HG02840 (cell line): ENCODE results near the gene HIVEP3.
A peak's percentile ranks its signal among the peaks of the same experiment; 100 is the strongest.

Source experiments
- ATAC-seq: cut with Tn5 transposase; IDR thresholded peaks from one replicate; pipeline ENCODE4 v1.9.1; 2021; ENCODE audit warnings: mild to moderate bottlenecking, moderate library complexity, moderate number of reproducible peaks; ENCODE audit not compliant: unreplicated experiment, low FRiP score

HIVEP3 gene

DNA sequence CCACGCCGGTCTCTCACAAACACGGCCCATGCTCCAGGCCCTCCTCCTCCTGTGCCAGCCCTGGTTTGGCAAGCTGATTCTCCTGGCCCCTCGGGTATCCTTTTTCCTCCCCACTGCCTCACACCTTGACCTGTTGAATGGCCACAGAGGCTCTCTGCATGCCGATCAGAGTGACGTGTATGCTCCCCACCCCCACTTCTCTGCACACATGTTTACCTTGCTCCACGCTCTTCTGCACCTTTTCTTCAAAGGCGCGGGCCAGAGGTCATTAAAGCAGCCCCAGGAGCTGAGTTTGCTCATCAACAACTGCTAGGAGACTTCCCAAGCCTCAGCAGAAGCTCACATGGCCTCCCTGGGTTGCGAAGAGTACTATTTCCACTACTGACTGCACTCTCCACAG, 295.0 kb downstream of the HIVEP3 start:
- no peak for ATAC-seq

DNA sequence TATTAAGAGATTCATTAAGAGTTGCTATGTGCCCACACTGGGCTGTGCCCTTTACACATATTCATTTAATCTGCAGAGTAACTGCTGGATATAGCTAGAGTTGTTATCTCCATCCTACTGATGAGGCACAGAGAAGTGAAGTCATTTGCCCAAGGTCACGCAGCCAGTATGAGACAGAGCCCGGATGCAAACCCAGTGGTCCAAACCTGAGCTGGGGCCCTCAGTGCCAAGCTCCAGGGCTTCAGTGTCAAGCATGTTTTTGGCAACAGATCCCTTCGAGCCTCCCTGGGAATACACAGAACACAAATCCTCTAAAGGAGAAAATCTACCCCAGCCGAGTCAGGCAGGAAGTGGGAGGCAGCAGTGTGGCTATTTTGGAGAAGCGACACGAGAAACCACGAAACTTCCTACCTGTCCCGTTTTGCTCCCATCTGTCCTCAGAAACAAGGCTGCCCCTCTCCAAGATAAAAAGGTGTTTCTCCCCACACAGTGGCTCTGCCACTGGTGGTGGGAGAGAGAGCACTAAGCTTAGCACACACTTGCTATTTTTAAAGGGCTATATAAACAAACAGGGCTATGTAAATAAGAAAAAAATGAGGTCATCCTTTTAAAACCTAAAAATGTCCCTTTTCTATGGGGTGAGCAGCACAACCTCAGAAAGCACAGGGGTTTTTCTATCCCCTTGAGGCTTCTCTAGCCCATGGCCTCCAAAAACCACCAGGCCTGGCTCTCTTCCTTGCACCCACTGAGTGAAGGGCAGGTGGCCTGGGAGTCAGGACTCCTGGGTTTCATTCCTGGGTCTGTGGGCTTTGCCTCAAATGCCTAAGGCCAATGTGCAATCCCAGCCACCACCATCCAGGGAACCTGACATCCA, 295.6 kb downstream of the HIVEP3 start:
- peak; percentile 69 for ATAC-seq

DNA sequence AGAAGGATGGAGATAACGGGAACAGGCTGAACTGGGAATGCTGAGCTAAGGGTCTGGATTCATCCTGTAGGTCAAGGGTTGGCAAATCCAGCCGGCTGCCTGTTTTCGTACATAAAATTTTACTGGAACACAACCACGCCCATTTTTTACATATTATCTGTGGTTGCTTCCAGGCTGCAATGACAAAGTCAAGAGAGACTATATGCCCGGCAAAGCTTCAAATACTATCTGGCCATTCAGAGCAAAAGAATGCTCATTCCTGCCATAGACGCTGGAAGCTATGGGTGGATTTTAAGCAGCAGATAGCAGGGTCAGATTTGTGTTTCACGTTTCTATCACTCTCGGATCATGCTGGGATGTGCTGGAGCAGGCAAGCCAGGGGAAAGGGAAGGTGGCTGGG, 296.3 kb downstream of the HIVEP3 start:
- ATAC-seq, result no peak

DNA sequence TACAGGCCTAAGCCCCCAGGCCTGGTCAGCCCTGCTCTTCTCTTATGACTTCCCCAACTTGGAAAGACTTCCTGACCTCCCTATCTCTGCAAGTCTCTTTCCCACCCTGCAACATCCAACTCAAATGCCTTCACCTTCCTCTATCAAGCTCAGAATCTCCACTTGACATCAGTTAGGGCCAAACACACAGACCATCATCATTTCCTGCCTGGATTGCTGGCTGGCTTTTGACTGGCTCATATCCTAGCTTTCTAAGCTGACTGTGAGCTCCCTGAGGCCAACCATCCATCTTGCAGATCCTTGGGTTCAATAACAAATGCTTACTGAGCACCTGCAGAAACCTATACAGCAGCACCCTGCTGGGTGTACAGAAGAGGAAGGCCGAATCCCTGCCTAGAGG, 296.9 kb downstream of the HIVEP3 start:
- no peak for ATAC-seq

DNA sequence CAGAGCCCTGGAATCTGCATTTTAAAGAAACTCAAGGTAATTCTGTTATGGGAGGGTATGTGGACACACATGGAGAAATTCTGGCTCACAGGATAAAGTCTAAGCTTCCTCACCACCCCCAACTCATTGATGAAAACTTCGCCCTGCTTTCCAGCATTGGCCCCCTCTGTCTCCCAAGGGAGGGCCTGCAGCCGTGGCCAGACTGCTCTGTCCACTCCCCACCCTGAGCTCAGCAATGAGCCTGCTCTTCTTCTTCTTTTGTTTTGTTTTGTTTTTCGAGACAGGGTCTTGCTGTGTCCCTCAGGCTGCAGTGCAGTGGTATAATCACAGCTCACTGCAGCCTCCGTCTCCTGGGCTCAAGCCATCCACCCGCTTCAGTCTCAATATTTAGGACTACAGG, 297.5 kb downstream of the HIVEP3 start:
- ATAC-seq, result no peak

DNA sequence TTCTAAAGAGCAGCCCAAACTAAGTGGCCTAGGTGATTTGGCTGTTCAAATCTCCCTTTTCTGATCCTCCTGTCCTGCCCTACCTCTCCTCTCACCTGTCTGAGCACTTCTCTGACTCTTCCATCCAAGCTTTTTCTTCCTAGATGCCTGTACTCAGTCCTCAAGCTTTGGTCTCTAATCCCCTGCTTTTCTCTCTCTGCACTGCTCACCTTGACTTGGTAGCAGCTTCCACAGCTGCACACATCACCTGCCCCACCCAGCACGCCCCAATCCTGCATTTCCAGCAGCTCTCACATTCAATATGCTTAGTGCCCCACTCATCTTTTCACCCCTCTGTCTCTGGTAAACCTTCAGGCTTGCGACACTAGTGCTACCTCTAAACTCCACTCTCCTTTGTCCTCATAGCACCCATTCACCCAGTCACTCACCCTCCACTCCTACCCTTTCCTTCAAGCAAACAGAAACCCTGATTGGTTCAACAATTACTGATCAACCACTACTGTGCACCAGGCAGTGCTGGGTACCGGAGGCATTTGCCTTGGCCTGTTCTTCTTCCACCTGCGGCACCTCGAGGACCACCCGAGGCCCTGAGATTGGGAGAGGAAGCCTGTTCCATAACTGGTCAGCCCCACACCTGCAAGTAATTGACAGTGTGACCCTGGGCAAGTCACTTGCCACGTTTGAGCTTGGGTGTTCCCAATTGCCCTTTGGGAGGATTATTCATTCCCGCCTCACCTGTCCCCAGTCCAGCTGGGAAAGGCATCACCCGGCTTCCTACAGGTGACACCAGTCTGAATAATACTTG, 298.2 kb downstream of the HIVEP3 start:
- ATAC-seq, result no peak

DNA sequence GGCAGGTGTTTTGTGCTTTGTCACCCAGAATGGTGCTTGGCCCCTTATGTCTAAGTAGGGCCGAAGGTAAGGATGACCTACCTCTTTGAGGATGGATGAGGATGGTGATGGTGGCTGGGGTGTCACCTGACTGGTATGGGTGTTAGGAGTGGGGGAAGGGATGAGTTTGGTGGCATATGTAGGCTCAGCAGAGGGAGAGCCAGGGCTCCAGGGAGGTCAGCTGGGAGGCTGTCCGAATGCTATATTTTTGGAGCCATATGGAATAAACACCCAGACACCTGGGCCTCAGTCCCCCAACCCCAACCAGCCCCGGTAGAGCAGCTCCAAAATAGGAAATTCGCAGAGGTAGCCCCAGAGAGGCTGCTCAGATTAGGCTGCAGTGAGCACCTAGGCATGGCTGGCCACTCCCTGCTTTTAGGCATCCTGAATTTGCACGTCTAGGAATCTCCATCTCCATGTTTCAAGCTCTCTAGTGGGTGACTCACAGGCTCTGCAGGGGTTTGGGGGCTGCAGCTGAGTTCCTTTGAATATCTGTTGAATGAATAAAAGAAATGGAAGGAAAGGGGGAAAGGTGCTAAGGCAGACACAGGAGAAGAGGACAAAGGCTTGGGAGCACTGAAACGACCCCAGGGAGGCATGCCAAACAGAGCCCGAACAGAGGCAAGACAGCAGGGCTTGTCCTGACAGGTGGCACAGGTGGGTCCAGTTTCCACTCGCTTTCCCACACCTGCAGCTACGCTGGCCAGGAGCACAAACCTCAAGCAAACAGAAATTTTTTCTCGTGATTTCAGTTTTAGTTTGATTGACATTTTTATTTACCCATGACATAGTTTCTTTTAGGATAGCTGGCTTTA, 299.0 kb downstream of the HIVEP3 start:
- ATAC-seq, result no peak

DNA sequence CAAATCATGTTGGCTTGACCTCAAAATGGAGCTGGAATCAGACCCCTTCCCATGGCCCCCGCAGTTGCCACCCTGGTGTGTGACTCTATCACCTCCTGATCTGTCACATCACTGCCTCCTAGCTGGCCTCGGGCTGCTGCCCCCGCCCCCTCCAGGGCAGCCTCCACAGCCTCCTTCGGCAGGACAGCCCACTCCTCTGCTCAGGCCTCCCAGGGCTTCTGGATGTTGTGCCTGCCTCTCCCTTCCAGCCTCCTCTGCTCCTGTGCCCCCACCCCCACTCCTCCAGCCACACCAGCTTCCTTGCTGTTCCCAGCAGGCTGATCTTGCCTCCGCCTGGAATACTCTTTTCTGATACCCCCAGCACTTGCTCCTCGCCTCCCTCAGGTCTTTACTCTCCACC, 299.9 kb downstream of the HIVEP3 start:
- no peak for ATAC-seq

DNA sequence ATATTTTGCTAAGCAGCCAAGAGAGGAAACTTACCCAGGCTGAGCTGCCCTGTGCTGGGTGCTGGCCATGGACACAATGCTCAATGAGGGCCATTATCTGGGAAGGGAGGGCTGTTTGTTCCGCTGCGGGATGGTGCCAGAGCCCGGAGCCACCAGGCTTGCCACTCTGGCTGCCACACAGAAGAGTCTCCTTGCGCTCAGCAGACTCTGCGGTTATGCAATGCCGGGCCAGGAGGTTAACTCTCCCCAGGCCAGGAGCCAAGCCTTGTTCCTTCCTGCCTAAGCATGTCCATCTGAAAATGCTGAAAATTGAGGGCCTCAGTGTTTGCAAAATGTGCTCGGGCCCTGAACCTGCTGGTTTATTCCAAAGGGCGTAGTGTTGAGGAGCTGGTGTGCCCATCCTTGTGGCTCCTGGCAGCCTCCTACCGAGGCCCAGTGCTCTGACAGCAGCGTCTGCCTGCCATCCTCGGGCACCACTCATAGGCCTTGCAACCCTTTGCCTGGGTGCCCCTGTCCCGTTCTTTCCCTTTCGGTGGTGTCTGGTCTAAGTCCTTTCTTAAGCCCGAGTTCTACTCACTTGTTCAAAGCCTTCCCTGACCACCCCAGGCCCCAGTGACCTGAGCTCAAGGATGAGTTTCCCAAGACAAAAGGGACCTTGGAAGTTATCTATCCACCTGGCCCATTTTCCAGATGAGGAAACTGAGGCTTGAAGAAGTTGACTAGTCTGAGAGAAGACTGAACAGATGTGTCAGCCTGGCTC, 300.5 kb downstream of the HIVEP3 start:
- ATAC-seq, result no peak

DNA sequence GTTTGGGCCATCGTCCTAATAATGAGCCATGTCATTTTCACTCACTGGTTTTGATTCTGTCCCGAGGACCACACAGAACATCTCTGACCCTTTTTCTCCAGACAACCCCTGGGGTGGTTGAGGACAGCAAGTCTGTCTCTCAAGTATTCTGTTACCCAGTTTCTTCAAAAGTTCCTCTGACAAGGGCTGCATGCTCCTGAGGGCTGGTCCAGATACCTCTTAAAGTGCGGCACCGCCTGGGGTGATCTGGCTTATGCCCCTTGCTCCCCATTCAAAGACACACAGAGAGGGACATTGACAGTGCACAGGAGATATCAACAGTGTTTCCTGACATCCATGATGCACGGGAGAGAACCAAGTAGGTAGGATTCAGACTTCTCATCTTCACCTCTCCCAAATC, 301.4 kb downstream of the HIVEP3 start:
- ATAC-seq, result no peak

DNA sequence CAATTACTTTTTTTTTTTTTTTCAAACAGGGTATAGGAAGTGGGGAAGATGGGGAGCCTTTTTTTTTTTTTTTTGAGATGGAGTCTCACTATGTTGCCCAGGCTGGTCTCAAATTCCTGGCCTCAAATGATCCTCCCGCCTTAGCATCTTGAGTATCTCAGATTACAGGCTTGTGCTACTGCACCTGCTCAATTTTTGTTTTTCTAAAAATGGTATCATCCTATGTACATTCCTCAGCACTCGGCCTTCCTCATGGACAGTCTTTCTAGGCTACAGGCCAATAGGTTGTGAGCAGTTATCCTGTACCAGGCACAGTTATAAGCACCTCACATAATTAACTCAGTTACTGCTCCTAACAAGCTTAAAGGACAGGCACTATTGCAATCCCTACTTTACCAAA, 302.2 kb downstream of the HIVEP3 start:
- ATAC-seq, result no peak

DNA sequence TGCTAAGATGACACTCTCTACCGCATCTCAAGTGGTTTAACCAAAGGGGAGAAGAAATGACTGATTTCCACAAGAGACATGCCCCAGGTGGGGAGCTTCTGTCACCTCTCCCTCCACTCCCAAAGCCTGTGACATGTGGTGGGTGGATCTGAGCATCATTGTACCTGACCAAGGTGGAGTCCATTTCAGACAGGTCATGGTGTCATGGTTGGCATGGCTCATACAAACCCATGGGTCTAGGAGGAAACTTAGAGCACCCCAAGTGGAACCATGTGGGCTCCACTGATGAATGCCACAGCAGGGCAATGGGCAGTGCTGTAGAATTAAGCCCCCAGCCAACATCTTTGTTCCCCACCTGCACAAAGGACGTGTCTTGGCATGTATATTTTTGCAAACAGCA, 302.7 kb downstream of the HIVEP3 start:
- ATAC-seq, result no peak

DNA sequence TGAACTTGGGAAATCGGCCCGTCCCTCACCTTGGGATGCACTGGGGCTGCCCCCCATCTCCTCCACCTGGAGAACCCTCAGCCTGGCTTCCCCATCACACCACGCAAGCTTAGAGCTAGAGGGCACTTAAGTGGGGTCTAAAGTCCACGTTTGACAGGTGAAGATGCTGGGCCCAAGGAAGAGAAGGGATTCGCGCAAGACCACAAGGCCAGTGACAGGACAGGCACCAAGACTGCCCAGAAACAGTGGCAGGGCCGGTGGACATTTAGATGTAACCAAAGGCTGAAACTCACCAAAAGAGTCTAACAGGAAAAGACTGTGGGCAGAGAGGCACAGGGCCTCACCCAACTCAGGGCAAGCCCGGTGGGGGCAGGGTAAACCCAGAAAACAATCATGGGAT, 303.4 kb downstream of the HIVEP3 start:
- no peak for ATAC-seq

DNA sequence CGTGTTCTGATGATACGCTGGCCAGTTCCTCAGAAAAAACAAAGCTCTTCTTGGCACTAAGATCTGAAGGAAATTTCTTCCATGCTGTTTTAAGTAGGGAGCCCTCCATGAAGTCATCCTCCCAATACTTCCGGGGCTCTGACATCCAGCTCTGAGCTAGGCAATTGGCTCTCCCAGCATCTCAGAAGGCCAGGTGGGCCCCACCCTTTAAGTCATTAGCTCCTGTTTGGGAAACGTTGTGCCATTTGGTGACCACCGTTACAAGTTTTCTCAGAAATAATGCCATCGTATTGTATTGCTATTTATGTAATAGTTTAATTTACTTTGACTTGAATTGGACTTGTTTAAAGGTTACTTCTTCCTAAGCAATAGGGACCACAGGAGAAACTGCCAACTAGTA, 303.9 kb downstream of the HIVEP3 start:
- no peak for ATAC-seq

DNA sequence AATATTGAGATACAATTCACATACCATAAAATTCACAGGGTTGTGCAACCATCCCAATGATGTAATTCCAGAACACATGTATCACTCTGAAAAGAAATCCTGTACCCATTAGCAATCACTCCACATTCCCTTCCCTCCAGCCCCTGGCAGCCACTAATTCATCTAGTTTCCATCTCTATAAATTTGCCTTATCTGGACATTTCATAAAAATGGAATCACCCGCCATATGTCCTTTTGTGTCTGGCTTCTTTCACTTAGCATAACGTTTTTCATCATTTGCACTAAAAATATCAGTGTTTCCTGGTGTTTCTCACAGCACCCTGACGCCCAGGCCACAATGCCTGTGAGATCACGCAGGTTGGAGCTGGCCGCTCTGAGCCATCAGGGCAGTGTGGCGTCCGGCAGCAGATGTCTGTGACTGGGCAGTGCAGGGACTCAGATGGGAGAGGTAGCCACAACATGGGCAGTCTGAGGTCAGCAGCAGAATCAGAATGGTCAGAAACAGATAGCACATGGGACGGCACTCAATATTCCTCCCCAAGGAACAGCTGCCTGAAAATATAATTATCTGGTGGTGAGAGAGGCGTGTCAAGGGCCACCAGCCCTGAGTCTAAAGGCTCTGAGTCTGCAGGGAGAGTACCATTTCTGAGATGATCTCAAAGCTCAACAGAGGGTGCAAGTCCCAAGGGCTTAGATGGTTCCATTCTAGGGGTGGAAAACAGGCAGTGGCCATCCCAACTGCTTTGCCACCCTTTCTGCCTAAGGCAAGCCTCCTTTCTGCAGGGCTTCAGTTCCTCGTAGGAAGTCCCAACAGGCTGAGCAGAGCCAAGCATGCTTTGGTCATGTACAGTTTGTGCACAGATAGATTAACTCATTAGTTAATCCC, 304.8 kb downstream of the HIVEP3 start:
- no peak for ATAC-seq

DNA sequence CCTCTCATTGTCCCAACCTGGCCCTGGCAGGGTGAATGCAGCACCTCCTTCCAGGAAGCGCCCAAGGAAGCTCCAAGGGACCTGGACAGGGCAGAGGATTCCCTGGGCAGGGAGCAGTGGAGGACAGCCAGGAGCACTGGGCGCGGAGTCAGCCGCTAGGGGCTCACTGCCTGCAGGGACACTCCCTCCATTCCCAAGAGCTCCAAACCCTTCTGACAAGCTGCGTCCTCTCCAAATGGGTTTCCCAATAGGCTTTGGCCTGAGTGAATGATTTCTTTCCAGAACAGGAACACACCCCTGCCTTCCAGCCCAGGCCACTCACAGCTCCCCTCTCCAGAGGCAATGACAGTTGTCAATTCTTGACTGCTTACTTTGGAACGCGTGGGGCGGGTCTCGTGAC, 305.8 kb downstream of the HIVEP3 start:
- no peak for ATAC-seq

DNA sequence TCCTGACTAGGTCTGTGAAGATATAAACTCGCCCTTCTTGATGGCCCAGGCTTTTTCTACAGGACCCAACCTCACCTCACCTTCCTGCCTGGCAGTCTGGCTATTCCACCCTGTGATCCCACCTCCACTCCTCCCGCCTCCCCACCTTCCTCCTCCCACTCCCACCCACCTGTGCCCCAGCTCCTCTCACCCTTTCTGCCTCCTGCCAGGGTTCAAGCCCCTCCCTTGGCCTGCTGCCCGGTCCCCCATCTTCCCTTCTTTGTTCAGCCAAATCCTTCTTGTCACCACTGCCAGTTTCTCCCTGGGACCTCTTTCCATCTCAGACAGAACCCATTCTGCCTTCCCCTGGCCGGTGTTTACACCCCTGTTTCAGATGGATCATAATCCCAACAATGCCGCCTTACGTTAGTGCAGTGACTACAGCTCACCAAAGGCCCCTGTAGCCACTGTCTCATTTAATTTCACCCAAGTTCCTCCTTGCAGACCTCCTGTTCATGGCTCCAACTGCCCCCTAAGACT, 306.7 kb downstream of the HIVEP3 start:
- no peak for ATAC-seq

DNA sequence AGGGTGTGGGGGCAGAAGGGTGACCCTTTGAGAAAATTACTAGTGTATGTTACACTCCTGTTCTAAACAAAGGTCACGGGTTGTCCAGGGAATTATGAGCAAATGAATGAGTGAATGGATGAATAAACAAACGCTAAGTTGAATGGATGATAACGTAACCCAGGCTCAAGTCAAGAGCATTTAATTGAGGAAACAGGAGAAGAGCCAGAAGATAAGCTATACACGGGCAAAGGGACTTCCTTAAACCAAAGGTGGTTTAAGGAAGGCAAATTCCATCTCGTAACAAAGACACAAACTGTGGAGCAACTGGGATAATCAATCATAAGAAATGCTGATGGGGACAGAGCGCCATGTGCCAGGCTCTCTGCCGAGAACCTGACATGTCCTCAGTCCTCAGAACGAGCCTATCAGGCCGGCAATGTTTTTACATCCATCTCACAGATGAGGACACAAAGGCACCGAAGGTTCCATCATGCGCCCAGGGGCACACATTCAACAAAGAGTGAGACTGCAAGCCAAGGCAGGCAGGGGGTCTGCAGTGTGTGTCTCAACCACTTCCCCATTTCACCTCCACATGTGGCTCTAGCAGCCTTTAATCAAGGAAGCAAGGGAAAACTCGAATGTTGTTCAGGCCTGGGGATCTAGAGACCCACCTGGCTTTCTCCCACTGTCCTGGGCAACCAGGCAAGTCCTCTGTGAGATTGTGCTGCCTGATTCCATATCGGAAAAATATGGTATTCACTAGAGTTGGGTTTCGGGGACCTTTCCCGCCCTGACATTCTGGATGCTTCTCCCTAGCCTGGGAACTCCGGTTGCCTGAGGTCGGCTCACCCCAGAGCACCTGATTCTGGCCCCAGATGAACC, 307.4 kb downstream of the HIVEP3 start:
- ATAC-seq, result no peak
